CD8-positive, alpha-beta memory T cell (primary cell): Measurements from ENCODE around the gene CCDC187. TPM values are rescaled to one million over a fixed set of nuclear protein-coding genes. Genes with fewer than 3 reads are reported as not detected.

Experiments used
- CTCF ChIA-PET: fragments of 350-600 bp; sonication (Branson Sonifier 250); formaldehyde crosslinking; loops from one replicate; lab custom pipeline; 2021; ENCODE audit warnings: antibody characterized with exemption; lab: Charles Lee
- POLR2A ChIA-PET: fragments of 350-600 bp; sonication (Branson Sonifier 250); formaldehyde crosslinking; loops from one replicate; lab custom pipeline; 2021; ENCODE audit warnings: antibody characterized with exemption; lab: Charles Lee
- DNase-seq, 5 donors: peaks; one replicate each; pipeline versions ENCODE4 v3.0.0 to v3.0.0-alpha.2; 2020 to 2022; ENCODE audit warnings: mixed read lengths in 1 of 5
- H3K27ac ChIP-seq: one replicate; pipeline ENCODE4 v1.7.0; 2013; ENCODE audit warnings: low read depth, mild to moderate bottlenecking, low read length, moderate library complexity
- H3K27me3 ChIP-seq: 2 replicates; pipeline ENCODE4 v1.7.0; 2013; ENCODE audit warnings: low read length, mild to moderate bottlenecking; ENCODE audit not compliant: insufficient read depth, poor library complexity, severe bottlenecking
- H3K36me3 ChIP-seq: 2 replicates; pipeline ENCODE4 v1.7.0; 2013; ENCODE audit warnings: mild to moderate bottlenecking, low read length, moderate library complexity; ENCODE audit not compliant: insufficient read depth
- H3K4me1 ChIP-seq: 2 replicates; pipeline ENCODE4 v1.7.0; 2013; ENCODE audit warnings: mild to moderate bottlenecking, low read length, moderate library complexity; ENCODE audit not compliant: insufficient read depth
- H3K4me3 ChIP-seq: 2 replicates; pipeline ENCODE4 v1.7.0; 2013; ENCODE audit warnings: mild to moderate bottlenecking, low read length
- H3K9me3 ChIP-seq: 2 replicates; pipeline ENCODE4 v1.7.0; 2013; ENCODE audit warnings: mild to moderate bottlenecking, low read length
- H3K27ac Mint-ChIP-seq, 8 donors: one replicate each; pipeline ENCODE4 v1.8.0; 2020 to 2021; ENCODE audit warnings: mixed read lengths in 8 of 8, mild to moderate bottlenecking in 6 of 8, inconsistent platforms in 3 of 8, moderate library complexity in 3 of 8
- H3K27me3 Mint-ChIP-seq, 2 donors: one replicate each; pipeline ENCODE4 v1.8.0; 2020 to 2021; ENCODE audit warnings: mixed read lengths in 2 of 2, mild to moderate bottlenecking in 1 of 2, moderate library complexity in 1 of 2
- H3K36me3 Mint-ChIP-seq, 3 donors: one replicate each; pipeline ENCODE4 v1.8.0; 2020 to 2021; ENCODE audit warnings: mixed read lengths in 3 of 3, inconsistent platforms in 1 of 3, mild to moderate bottlenecking in 1 of 3
- H3K4me1 Mint-ChIP-seq, 3 donors: one replicate each; pipeline ENCODE4 v1.8.0; 2020 to 2021; ENCODE audit warnings: mixed read lengths in 3 of 3, inconsistent platforms in 1 of 3, mild to moderate bottlenecking in 1 of 3
- H3K4me3 Mint-ChIP-seq, 7 donors: one replicate each; pipeline ENCODE4 v1.8.0; 2020 to 2021; ENCODE audit warnings: mixed read lengths in 7 of 7, mild to moderate bottlenecking in 6 of 7, moderate library complexity in 4 of 7, inconsistent platforms in 2 of 7
- H3K9me3 Mint-ChIP-seq, 5 donors: one replicate each; pipeline ENCODE4 v1.8.0; 2020 to 2022; ENCODE audit warnings: mixed read lengths in 5 of 5, mild to moderate bottlenecking in 3 of 5, moderate library complexity in 2 of 5, inconsistent platforms in 1 of 5
- polyA plus RNA-seq: library from polyadenylated mRNA; unstranded; fragments of 300-500 nt; fragmentation: Illumina TruSeq; gene quantifications from one replicate; pipeline ENCODE4 v1.2.3, GENCODE V29; 2021
- total RNA-seq, 2 experiments: library from RNA; stranded (reverse); gene quantifications; one replicate each; pipeline ENCODE4 v1.2.3, GENCODE V29; 2021

Gene CCDC187
- total and polyA plus RNA-seq, 3 experiments from 2014 or later: not detected

GRCh38 chr9:136206602-136207275, 97.2 kb downstream of the CCDC187 start:
- DNase-seq: no peak
- Mint-ChIP-seq H3K4me3 (no peak overlapping the region), H3K27ac (no peak overlapping the region), H3K36me3 (peaks cover 7 to 42% (median 13%) of the 10 kb centered on the region in 3 donors), H3K4me1 (peaks cover 0 to 3% (median 0%) of the 10 kb centered on the region in 3 donors), H3K27me3 (peaks cover 7 to 14% of the 10 kb centered on the region in 2 donors), H3K9me3 (peaks cover 0 to 2% (median 0%) of the 10 kb centered on the region in 5 donors)
- H3K36me3 ChIP-seq: no peaks in the 10 kb centered on the region
- no peak overlapping the region for H3K27ac ChIP-seq
- ChIA-PET CTCF (no interaction called here), POLR2A (no interaction called here)
- H3K27me3 ChIP-seq: no peaks in the 10 kb centered on the region
- H3K4me1 ChIP-seq: no peaks in the 10 kb centered on the region
- H3K9me3 ChIP-seq: no peaks in the 10 kb centered on the region
- H3K4me3 ChIP-seq: no peak overlapping the region

- peaks cover 0 to 2% (median 0%) of the 10 kb centered on the region in 5 donors for H3K9me3 Mint-ChIP-seq
- ChIA-PET CTCF (no interaction called here), POLR2A (no interaction called here)
- H3K27me3 Mint-ChIP-seq: peaks cover 12 to 20% of the 10 kb centered on the region in 2 donors
- no peak overlapping the region for H3K4me3 Mint-ChIP-seq
- Histone ChIP-seq H3K4me1 (no peaks in the 10 kb centered on the region), H3K27ac (no peak overlapping the region), H3K36me3 (no peaks in the 10 kb centered on the region), H3K4me3 (no peak overlapping the region), H3K9me3 (no peaks in the 10 kb centered on the region), H3K27me3 (peaks cover 7% of the 10 kb centered on the region)
- peaks cover 0 to 3% (median 0%) of the 10 kb centered on the region in 3 donors for H3K4me1 Mint-ChIP-seq
- no peak overlapping the region for H3K27ac Mint-ChIP-seq
- DNase-seq: no peak
- peaks cover 7 to 33% (median 13%) of the 10 kb centered on the region in 3 donors for H3K36me3 Mint-ChIP-seq
Measured at GRCh38 chr9:136205707-136205992, 98.2 kb downstream of the CCDC187 start.

- H3K27me3 Mint-ChIP-seq: peaks cover 12 to 26% of the 10 kb centered on the region in 2 donors
- Histone ChIP-seq H3K4me1 (no peaks in the 10 kb centered on the region), H3K36me3 (no peaks in the 10 kb centered on the region), H3K4me3 (no peak within 1 kb of the TSS), H3K27me3 (peaks cover 11% of the 10 kb centered on the region), H3K27ac (no peak within 1 kb of the TSS), H3K9me3 (no peaks in the 10 kb centered on the region)
- peaks cover 0 to 3% (median 0%) of the 10 kb centered on the region in 3 donors for H3K4me1 Mint-ChIP-seq
- peaks cover 0 to 2% (median 0%) of the 10 kb centered on the region in 5 donors for H3K9me3 Mint-ChIP-seq
- peaks cover 7 to 27% (median 13%) of the 10 kb centered on the region in 3 donors for H3K36me3 Mint-ChIP-seq
- DNase-seq: peak in 1 of 5 donors; percentile 22
- no peak within 1 kb of the TSS for H3K4me3 Mint-ChIP-seq
- no peak within 1 kb of the TSS for H3K27ac Mint-ChIP-seq
- ChIA-PET POLR2A (no interaction called here), CTCF (no interaction called here)
Measured at GRCh38 chr9:136204838-136205706, 98.8 kb downstream of the CCDC187 start, which contains the start of gene LHX3. Gene LHX3, minus strand, starts transcription at chr9:136205128. Its CDS starts 116 bp downstream, at chr9:136205012.

- H3K36me3 ChIP-seq: no peaks in the 10 kb centered on the region
- no peak overlapping the region for H3K27ac ChIP-seq
- Mint-ChIP-seq H3K4me3 (no peak overlapping the region), H3K27me3 (peaks cover 12 to 26% of the 10 kb centered on the region in 2 donors), H3K9me3 (peaks cover 0 to 2% (median 0%) of the 10 kb centered on the region in 5 donors), H3K4me1 (peaks cover 0 to 3% (median 0%) of the 10 kb centered on the region in 3 donors), H3K27ac (no peak overlapping the region), H3K36me3 (peaks cover 7 to 20% (median 13%) of the 10 kb centered on the region in 3 donors)
- CTCF ChIA-PET: no interaction called here
- no peak overlapping the region for H3K4me3 ChIP-seq
- peaks cover 11% of the 10 kb centered on the region for H3K27me3 ChIP-seq
- no peaks in the 10 kb centered on the region for H3K4me1 ChIP-seq
- H3K9me3 ChIP-seq: no peaks in the 10 kb centered on the region
- POLR2A ChIA-PET: no interaction called here
- DNase-seq: no peak
Measured at GRCh38 chr9:136204145-136204805, 99.6 kb downstream of the CCDC187 start.

- Mint-ChIP-seq H3K27ac (no peak overlapping the region), H3K4me3 (no peak overlapping the region), H3K36me3 (peaks cover 7 to 15% (median 13%) of the 10 kb centered on the region in 3 donors), H3K27me3 (peaks cover 12 to 26% of the 10 kb centered on the region in 2 donors), H3K9me3 (peaks cover 0 to 2% (median 0%) of the 10 kb centered on the region in 5 donors), H3K4me1 (peaks cover 0 to 3% (median 0%) of the 10 kb centered on the region in 3 donors)
- POLR2A ChIA-PET: no interaction called here
- H3K27me3 ChIP-seq: peaks cover 11% of the 10 kb centered on the region
- H3K36me3 ChIP-seq: no peaks in the 10 kb centered on the region
- CTCF ChIA-PET: no interaction called here
- no peak overlapping the region for H3K4me3 ChIP-seq
- H3K9me3 ChIP-seq: no peaks in the 10 kb centered on the region
- no peaks in the 10 kb centered on the region for H3K4me1 ChIP-seq
- H3K27ac ChIP-seq: no peak overlapping the region
- no peak for DNase-seq
Measured at GRCh38 chr9:136203408-136204144, 100.3 kb downstream of the CCDC187 start.

- Mint-ChIP-seq H3K27me3 (peaks cover 15 to 34% of the 10 kb centered on the region in 2 donors), H3K36me3 (peaks cover 6 to 13% (median 11%) of the 10 kb centered on the region in 3 donors)
- CTCF ChIA-PET: no interaction called here
Measured at GRCh38 chr9:136202454-136203407, 101.2 kb downstream of the CCDC187 start.

More at GRCh38 chr9:136202454-136203407, 101.2 kb downstream of the CCDC187 start:
- H3K9me3 Mint-ChIP-seq: peaks cover 0 to 2% (median 0%) of the 10 kb centered on the region in 5 donors
- H3K4me3 Mint-ChIP-seq: no peak overlapping the region
- H3K36me3 ChIP-seq: no peaks in the 10 kb centered on the region
- POLR2A ChIA-PET: no interaction called here
- H3K27ac ChIP-seq: no peak overlapping the region
- H3K27ac Mint-ChIP-seq: no peak overlapping the region
- no peak overlapping the region for H3K4me3 ChIP-seq
- H3K27me3 ChIP-seq: peaks cover 16% of the 10 kb centered on the region
- H3K4me1 ChIP-seq: no peaks in the 10 kb centered on the region
- DNase-seq: no peak
- no peaks in the 10 kb centered on the region for H3K9me3 ChIP-seq
- H3K4me1 Mint-ChIP-seq: peaks cover 0 to 3% (median 3%) of the 10 kb centered on the region in 3 donors
